Esophagus muscularis mucosa (tissue), 4 donors: Measurements from ENCODE around the gene TMEM231. TPM values are rescaled to one million over a fixed set of nuclear protein-coding genes. Genes with fewer than 3 reads are reported as not detected.
A peak's percentile ranks its signal among the peaks of the same experiment; 100 is the strongest.

Source experiments
- DNase-seq: peaks from one replicate; pipeline ENCODE4 v3.0.0-alpha.2; 2017; ENCODE audit errors: extremely low spot score
- H3K27ac ChIP-seq, 4 donors: fragments of 200-600 bp; sonication (generic); replicated peaks in 1 of 4; 1 replicate in 3 of 4; 2 replicates in 1 of 4; pipeline ENCODE4 v1.5.1; 2016 to 2019; ENCODE audit warnings: mild to moderate bottlenecking in 1 of 4
- H3K27me3 ChIP-seq, 4 donors: fragments of 200-600 bp; sonication (generic); one replicate each; pipeline versions ENCODE4 v1.5.1 to v1.6.0; 2016 to 2019
- H3K36me3 ChIP-seq, 4 donors: fragments of 200-600 bp; sonication (generic); one replicate each; pipeline ENCODE4 v1.5.1; 2016 to 2019
- H3K4me1 ChIP-seq, 4 donors: fragments of 200-600 bp; sonication (generic); one replicate each; pipeline ENCODE4 v1.5.1; 2016 to 2019
- H3K4me3 ChIP-seq, 4 donors: fragments of 200-600 bp; sonication (generic); 1 replicate in 2 of 4; 2 replicates in 2 of 4; pipeline ENCODE4 v1.5.1; 2016 to 2019; ENCODE audit warnings: mild to moderate bottlenecking in 4 of 4, moderate library complexity in 1 of 4
- H3K9me3 ChIP-seq, 4 donors: fragments of 200-600 bp; sonication (generic); 1 replicate in 3 of 4; 2 replicates in 1 of 4; pipeline ENCODE4 v1.5.1; 2016 to 2019
- CTCF ChIP-seq, 3 experiments: fragments of 200-600 bp in 2 of 3; fragments of 450-650 bp in 1 of 3; sonication (generic) in 2 of 3; IDR thresholded peaks; one replicate each; pipeline ENCODE4 v1.5.1; 2017 to 2019; ENCODE audit warnings: antibody characterized with exemption in 3 of 3, mild to moderate bottlenecking in 2 of 3, moderate library complexity in 1 of 3
- EP300 ChIP-seq: sonication (generic); formaldehyde crosslinking; IDR thresholded peaks from one replicate; pipeline ENCODE4 v1.6.1; 2017; ENCODE audit warnings: antibody characterized with exemption
- POLR2A ChIP-seq: fragments of 450-650 bp; IDR thresholded peaks from one replicate; pipeline ENCODE4 v1.6.1; 2017; ENCODE audit warnings: antibody characterized with exemption, moderate library complexity, mild to moderate bottlenecking, low read depth
- POLR2AphosphoS5 ChIP-seq, 2 donors: sonication (generic); formaldehyde crosslinking; IDR thresholded peaks; one replicate each; pipeline ENCODE4 v1.6.1; 2017; ENCODE audit warnings: antibody characterized with exemption in 2 of 2
- WGBS: methylation state at CpG from one replicate; pipeline ENCODE4 v1.1.5; 2018; 5-methylcytosine and 5-hydroxymethylcytosine counted together
- intact Hi-C: fragments of 100-400 bp; cut with DNase I; formaldehyde crosslinking; loops from one replicate; pipeline ENCODE4 v1.15.1; 2023
- total RNA-seq, 4 donors: library from RNA; depleted of rRNA; stranded (reverse); fragments of >200 nt; gene quantifications; one replicate each; pipeline versions ENCODE4 v1.1.0 to v1.2.1, GENCODE V29; 2016

TMEM231 gene
- total RNA-seq, 4 donors from 2014 or later, result 6.8 to 15.5 (median 10.5) TPM

- DNase-seq, result no peak
- 82% methylated on average over 2 of the region's 2 CpGs for WGBS
- TF ChIP-seq EP300, result no peak
- TF ChIP-seq POLR2AphosphoS5 (IDR thresholded peaks at IDR 0.05), result no peak
- no peak for TF ChIP-seq POLR2A
- no peak for TF ChIP-seq CTCF (IDR thresholded peaks at IDR 0.05)
- intact Hi-C loops, result loop anchor here (10.0 kb wide), 1 partner anchor 86 kb away; the partner anchor contains the start of genes KARS1 and TERF2IP
- Histone ChIP-seq H3K27me3 (no peaks in the 10 kb centered on the region), H3K4me3 (no peak overlapping the region), H3K9me3 (no peaks in the 10 kb centered on the region), H3K27ac (no peak overlapping the region), H3K36me3 (no peaks in the 10 kb centered on the region), H3K4me1 (peaks cover 8 to 25% (median 19%) of the 10 kb centered on the region in 4 donors)
Measured at GRCh38 chr16:75558846-75559401, 2.9 kb upstream of the TMEM231 start.

- no peaks in the 10 kb centered on the region for H3K36me3 ChIP-seq
- WGBS, result 38% methylated on average over 16 of the region's 16 CpGs
- H3K27me3 ChIP-seq, result no peaks in the 10 kb centered on the region
- H3K4me1 ChIP-seq, result peaks cover 8 to 25% (median 19%) of the 10 kb centered on the region in 4 donors
- intact Hi-C loops, result loop anchor here (10.0 kb wide), 1 partner anchor 88 kb away; the partner anchor contains the start of genes KARS1 and TERF2IP
- peak overlapping the region; percentile 82 to 90 (median 82) for H3K4me3 ChIP-seq
- no peak for DNase-seq
- H3K9me3 ChIP-seq, result no peaks in the 10 kb centered on the region
- H3K27ac ChIP-seq, result peak overlapping the region; percentile 78 to 89 (median 85)
- TF ChIP-seq POLR2AphosphoS5 (IDR thresholded peaks at IDR 0.05), result no peak
- TF ChIP-seq POLR2A, result peak; percentile 12
- TF ChIP-seq EP300, result no peak
- TF ChIP-seq CTCF (IDR thresholded peaks at IDR 0.05), result no peak
Measured at GRCh38 chr16:75556431-75556950, 439 bp upstream of the TMEM231 start.

- H3K4me1 ChIP-seq, result peaks cover 8 to 25% (median 19%) of the 10 kb centered on the region in 4 donors
- no peaks in the 10 kb centered on the region for H3K27me3 ChIP-seq
- TF ChIP-seq POLR2AphosphoS5 (IDR thresholded peaks at IDR 0.05) (peak; percentile 16 to 60), CTCF (IDR thresholded peaks at IDR 0.05) (no peak)
- no peaks in the 10 kb centered on the region for H3K36me3 ChIP-seq
- no peak for DNase-seq
- H3K4me3 ChIP-seq, result peak overlapping the region; percentile 82 to 90 (median 82)
- 0% methylated on average over 16 of the region's 26 CpGs for WGBS
- peak overlapping the region; percentile 78 to 89 (median 85) for H3K27ac ChIP-seq
- H3K9me3 ChIP-seq, result no peaks in the 10 kb centered on the region
- intact Hi-C loops, result loop anchor here (10.0 kb wide), 1 partner anchor 90 kb away; the partner anchor contains the start of genes KARS1 and TERF2IP
Measured at GRCh38 chr16:75555213-75555706, 792 bp downstream of the TMEM231 start.

DNA sequence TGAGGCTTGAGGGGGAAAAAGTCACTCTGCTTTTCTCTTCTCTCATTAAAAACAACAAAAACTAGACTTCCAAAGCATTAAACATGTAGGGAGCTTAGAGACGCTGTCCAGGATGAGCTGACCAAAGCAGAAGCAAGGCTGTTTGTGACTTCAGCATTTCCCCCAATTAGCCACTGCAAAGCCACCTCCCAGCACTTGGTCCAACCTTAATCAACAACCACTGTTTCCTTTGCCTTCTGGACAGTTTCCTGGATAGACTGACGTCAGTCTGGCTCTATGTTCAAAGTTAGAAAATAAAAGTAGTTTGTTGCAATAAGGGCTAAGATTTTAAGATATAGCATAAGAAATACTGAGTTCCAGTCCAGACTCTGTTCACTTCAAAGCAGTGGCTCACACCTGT lies 3.1 kb downstream of the TMEM231 start:
- no peaks in the 10 kb centered on the region for H3K36me3 ChIP-seq
- peaks cover 8 to 25% (median 19%) of the 10 kb centered on the region in 4 donors for H3K4me1 ChIP-seq
- DNase-seq, result no peak
- H3K27ac ChIP-seq, result peak overlapping the region in 3 of 4 donors; percentile 37 to 47 (median 45)
- no peak overlapping the region for H3K4me3 ChIP-seq
- no peaks in the 10 kb centered on the region for H3K27me3 ChIP-seq
- WGBS, result 85% methylated on average over 2 of the region's 2 CpGs
- intact Hi-C loops, result loop anchor here (10.0 kb wide), 1 partner anchor 92 kb away; the partner anchor contains the start of genes KARS1 and TERF2IP
- H3K9me3 ChIP-seq, result no peaks in the 10 kb centered on the region
- TF ChIP-seq POLR2AphosphoS5 (IDR thresholded peaks at IDR 0.05), result peak; percentile 43
- no peak for TF ChIP-seq CTCF (IDR thresholded peaks at IDR 0.05)
- no peak for TF ChIP-seq POLR2A
